CD4-positive, alpha-beta memory T cell (primary cell): ENCODE measurements around the gene FAM89B. TPM values are rescaled to one million over a fixed set of nuclear protein-coding genes. Genes with fewer than 3 reads are reported as not detected.
A peak's percentile ranks its signal among the peaks of the same experiment; 100 is the strongest.

Source experiments
- CTCF ChIA-PET: fragments of 350-600 bp; sonication (Branson Sonifier 250); formaldehyde crosslinking; loops from one replicate; lab custom pipeline; 2021; ENCODE audit warnings: inconsistent platforms; ENCODE audit not compliant: partially characterized antibody; lab: Charles Lee
- POLR2A ChIA-PET: fragments of 350-600 bp; sonication (Branson Sonifier 250); formaldehyde crosslinking; loops from one replicate; lab custom pipeline; 2021; ENCODE audit not compliant: partially characterized antibody; lab: Charles Lee
- DNase-seq, 5 donors: peaks; one replicate each; pipeline versions ENCODE4 v3.0.0 to v3.0.0-alpha.2; 2020 to 2022; ENCODE audit warnings: mixed read lengths in 1 of 5
- H3K27ac ChIP-seq: one replicate; pipeline ENCODE4 v1.7.0; 2013; ENCODE audit warnings: low read depth, low read length
- H3K27me3 ChIP-seq: 2 replicates; pipeline ENCODE4 v1.7.0; 2013; ENCODE audit warnings: mild to moderate bottlenecking, low read length, moderate library complexity; ENCODE audit not compliant: insufficient read depth
- H3K36me3 ChIP-seq: 2 replicates; pipeline ENCODE4 v1.7.0; 2013; ENCODE audit warnings: mild to moderate bottlenecking, low read length, moderate library complexity; ENCODE audit not compliant: insufficient read depth
- H3K4me1 ChIP-seq: 2 replicates; pipeline ENCODE4 v1.7.0; 2013; ENCODE audit warnings: mild to moderate bottlenecking, low read length, moderate library complexity; ENCODE audit not compliant: insufficient read depth
- H3K4me3 ChIP-seq, 2 donors: one replicate each; pipeline ENCODE4 v1.7.0; 2013; ENCODE audit warnings: low read length in 2 of 2, mild to moderate bottlenecking in 1 of 2
- H3K9me3 ChIP-seq, 2 donors: one replicate each; pipeline ENCODE4 v1.7.0; 2013; ENCODE audit warnings: low read length in 2 of 2, control low read depth in 1 of 2; ENCODE audit not compliant: control insufficient read depth in 1 of 2
- H3K27ac Mint-ChIP-seq, 7 donors: one replicate each; pipeline ENCODE4 v1.8.0; 2020 to 2021; ENCODE audit warnings: mixed read lengths in 7 of 7, mild to moderate bottlenecking in 6 of 7, inconsistent platforms in 3 of 7, moderate library complexity in 3 of 7
- H3K27me3 Mint-ChIP-seq, 2 donors: one replicate each; pipeline ENCODE4 v1.8.0; 2020 to 2021; ENCODE audit warnings: mixed read lengths in 2 of 2
- H3K36me3 Mint-ChIP-seq, 2 donors: one replicate each; pipeline ENCODE4 v1.8.0; 2020 to 2021; ENCODE audit warnings: mixed read lengths in 2 of 2, inconsistent platforms in 1 of 2, mild to moderate bottlenecking in 1 of 2
- H3K4me1 Mint-ChIP-seq, 4 donors: one replicate each; pipeline ENCODE4 v1.8.0; 2020 to 2021; ENCODE audit warnings: mixed read lengths in 4 of 4, mild to moderate bottlenecking in 1 of 4
- H3K4me3 Mint-ChIP-seq, 8 donors: one replicate each; pipeline ENCODE4 v1.8.0; 2020 to 2021; ENCODE audit warnings: mixed read lengths in 8 of 8, mild to moderate bottlenecking in 7 of 8, moderate library complexity in 6 of 8, inconsistent platforms in 3 of 8
- H3K9me3 Mint-ChIP-seq, 8 donors: one replicate each; pipeline ENCODE4 v1.8.0; 2020 to 2021; ENCODE audit warnings: mixed read lengths in 8 of 8, mild to moderate bottlenecking in 5 of 8, inconsistent platforms in 3 of 8, moderate library complexity in 1 of 8
- intact Hi-C: fragments of 100-400 bp; cut with micrococcal nuclease; formaldehyde crosslinking; loops from one replicate; pipeline ENCODE4 v1.15.1; 2023
- polyA plus RNA-seq, 2 donors: library from polyadenylated mRNA; unstranded; fragments of 300-500 nt; fragmentation: Illumina TruSeq; gene quantifications; one replicate each; pipeline ENCODE4 v1.2.3, GENCODE V29; 2021
- total RNA-seq, 2 experiments: library from RNA; stranded (reverse); gene quantifications; one replicate each; pipeline ENCODE4 v1.2.3, GENCODE V29; 2021

The FAM89B gene
- total and polyA plus RNA-seq, 4 experiments from 2014 or later: 68.9 to 164 (median 101) TPM

- intact Hi-C loops: no loop called here
- peaks cover 55% of the 10 kb centered on the region for H3K4me1 ChIP-seq
- peaks cover 23 to 58% of the 10 kb centered on the region in 2 donors for H3K36me3 Mint-ChIP-seq
- H3K27ac ChIP-seq: peak overlapping the region; percentile 96
- no peaks in the 10 kb centered on the region for H3K9me3 Mint-ChIP-seq
- DNase-seq: no peak
- peak overlapping the region; percentile 74 to 96 for H3K4me3 ChIP-seq
- H3K4me1 Mint-ChIP-seq: peaks cover 30 to 83% (median 53%) of the 10 kb centered on the region in 4 donors
- H3K36me3 ChIP-seq: peaks cover 8% of the 10 kb centered on the region
- H3K4me3 Mint-ChIP-seq: peak overlapping the region; percentile 84 to 99 (median 95)
- H3K27ac Mint-ChIP-seq: peak overlapping the region; percentile 89 to 97 (median 93)
- no peaks in the 10 kb centered on the region for H3K27me3 Mint-ChIP-seq
- no peaks in the 10 kb centered on the region for H3K9me3 ChIP-seq
- CTCF ChIA-PET: interaction anchor here (0.5 to 1.8 kb wide), 9 partner anchors 16 to 272 kb away, joined by 3 to 13 read pairs (median 4); partner anchors contain the start of gene SIPA1
- H3K27me3 ChIP-seq: no peaks in the 10 kb centered on the region
- POLR2A ChIA-PET: interaction anchor here (0.7 to 8.1 kb wide), 15 partner anchors 10 to 277 kb away, joined by 3 to 113 read pairs (median 26); partner anchors contain the start of genes CCDC85B, CFL1, EHBP1L1 and FAM89B
Measured at GRCh38 chr11:65612691-65613090, 40.4 kb downstream of the FAM89B start.

GRCh38 chr11:65613091-65613928, 41.0 kb downstream of the FAM89B start:
- intact Hi-C loops: no loop called here
- H3K4me1 ChIP-seq: peaks cover 55% of the 10 kb centered on the region
- Mint-ChIP-seq H3K36me3 (peaks cover 19 to 51% of the 10 kb centered on the region in 2 donors), H3K9me3 (no peaks in the 10 kb centered on the region), H3K27ac (peak overlapping the region; percentile 73 to 97 (median 89)), H3K4me1 (peaks cover 30 to 78% (median 55%) of the 10 kb centered on the region in 4 donors), H3K27me3 (no peaks in the 10 kb centered on the region), H3K4me3 (peak overlapping the region; percentile 84 to 99 (median 95))
- CTCF ChIA-PET: interaction anchor here (0.9 to 1.8 kb wide), 8 partner anchors 17 to 271 kb away, joined by 3 to 13 read pairs (median 4); partner anchors contain the start of gene SIPA1
- H3K4me3 ChIP-seq: peak overlapping the region; percentile 74 to 96
- H3K27ac ChIP-seq: peak overlapping the region; percentile 96
- peak in 1 of 5 donors; percentile 12 for DNase-seq
- H3K9me3 ChIP-seq: no peaks in the 10 kb centered on the region
- POLR2A ChIA-PET: interaction anchor here (1.0 to 8.1 kb wide), 14 partner anchors 18 to 276 kb away, joined by 3 to 113 read pairs (median 36); partner anchors contain the start of genes CCDC85B, CFL1, EHBP1L1 and FAM89B
- H3K36me3 ChIP-seq: peaks cover 14% of the 10 kb centered on the region
- H3K27me3 ChIP-seq: no peaks in the 10 kb centered on the region

GRCh38 chr11:65615229-65615949, 43.1 kb downstream of the FAM89B start, which contains the start of gene PCNX3:
PCNX3 (plus strand) TSS chr11:65615776; CDS start chr11:65616312, 536 bp downstream.
- Mint-ChIP-seq H3K9me3 (no peaks in the 10 kb centered on the region), H3K4me3 (peak within 1 kb of the TSS; percentile 95 to 99 (median 96)), H3K4me1 (peaks cover 23 to 59% (median 46%) of the 10 kb centered on the region in 4 donors), H3K27ac (peak within 1 kb of the TSS; percentile 90 to 100 (median 99)), H3K36me3 (peaks cover 14 to 42% of the 10 kb centered on the region in 2 donors), H3K27me3 (no peaks in the 10 kb centered on the region)
- Histone ChIP-seq H3K4me3 (peak within 1 kb of the TSS; percentile 74 to 96), H3K4me1 (peaks cover 46% of the 10 kb centered on the region), H3K9me3 (no peaks in the 10 kb centered on the region), H3K27ac (peak within 1 kb of the TSS; percentile 96), H3K36me3 (peaks cover 33% of the 10 kb centered on the region), H3K27me3 (no peaks in the 10 kb centered on the region)
- POLR2A ChIA-PET: interaction anchor here (0.6 to 8.1 kb wide), 57 partner anchors 11 to 1821 kb away, joined by 3 to 113 read pairs (median 5); partner anchors contain the start of genes BANF1, CCDC85B, CFL1 and DPF2
- DNase-seq: peak; percentile 100
- CTCF ChIA-PET: interaction anchor here (0.7 to 2.3 kb wide), 18 partner anchors 10 to 272 kb away, joined by 3 to 14 read pairs (median 4); partner anchors contain the start of genes EHBP1L1, FAM89B, KAT5 and ZNRD2
- intact Hi-C loops: loop anchor here (1.0 to 5.0 kb wide), 12 partner anchors 23 to 498 kb away; partner anchors contain the start of genes BANF1, CFL1, EIF1AD and KAT5

- H3K27ac Mint-ChIP-seq: peak overlapping the region; percentile 90 to 100 (median 99)
- H3K36me3 Mint-ChIP-seq: peaks cover 14 to 40% of the 10 kb centered on the region in 2 donors
- no peak for DNase-seq
- POLR2A ChIA-PET: interaction anchor here (0.7 to 8.1 kb wide), 38 partner anchors 9 to 1821 kb away, joined by 3 to 113 read pairs (median 10); partner anchors contain the start of genes BANF1, CCDC85B, CFL1 and DPF2
- CTCF ChIA-PET: interaction anchor here (0.8 to 2.3 kb wide), 7 partner anchors 10 to 96 kb away, joined by 3 to 14 read pairs (median 6); partner anchors contain the start of genes FAM89B and KAT5
- Histone ChIP-seq H3K4me1 (peaks cover 39% of the 10 kb centered on the region), H3K9me3 (no peaks in the 10 kb centered on the region), H3K27ac (peak overlapping the region; percentile 96), H3K4me3 (peak overlapping the region; percentile 47 to 57), H3K36me3 (peaks cover 40% of the 10 kb centered on the region), H3K27me3 (no peaks in the 10 kb centered on the region)
- no peaks in the 10 kb centered on the region for H3K27me3 Mint-ChIP-seq
- intact Hi-C loops: loop anchor here (1.0 to 5.0 kb wide), 12 partner anchors 22 to 499 kb away; partner anchors contain the start of genes BANF1, CFL1, EIF1AD and KAT5
- H3K9me3 Mint-ChIP-seq: no peaks in the 10 kb centered on the region
- H3K4me3 Mint-ChIP-seq: peak overlapping the region; percentile 95 to 99 (median 96)
- H3K4me1 Mint-ChIP-seq: peaks cover 20 to 52% (median 41%) of the 10 kb centered on the region in 4 donors
Measured at GRCh38 chr11:65615950-65616574, 43.7 kb downstream of the FAM89B start.

- peaks cover 14 to 43% of the 10 kb centered on the region in 2 donors for H3K36me3 Mint-ChIP-seq
- no peaks in the 10 kb centered on the region for H3K9me3 ChIP-seq
- peak overlapping the region; percentile 79 to 98 (median 94) for H3K27ac Mint-ChIP-seq
- DNase-seq: peak in 1 of 5 donors; percentile 62
- H3K9me3 Mint-ChIP-seq: no peaks in the 10 kb centered on the region
- peak overlapping the region; percentile 92 to 97 (median 95) for H3K4me3 Mint-ChIP-seq
- intact Hi-C loops: loop anchor here (5.0 kb wide), 1 partner anchor 96 kb away; the partner anchor contains the start of gene KAT5
- ChIA-PET CTCF (interaction anchor here (1.2 to 2.0 kb wide), 3 partner anchors 9 to 95 kb away, joined by 3 to 9 read pairs (median 4); partner anchors contain the start of gene KAT5), POLR2A (interaction anchor here (0.6 to 8.1 kb wide), 12 partner anchors 8 to 242 kb away, joined by 3 to 113 read pairs (median 18); partner anchors contain the start of genes CFL1, KAT5, MUS81 and NEAT1)
- H3K4me3 ChIP-seq: peak overlapping the region; percentile 44 to 57
- peaks cover 19 to 49% (median 37%) of the 10 kb centered on the region in 4 donors for H3K4me1 Mint-ChIP-seq
- peak overlapping the region; percentile 96 for H3K27ac ChIP-seq
- H3K36me3 ChIP-seq: peaks cover 45% of the 10 kb centered on the region
- H3K27me3 Mint-ChIP-seq: no peaks in the 10 kb centered on the region
- H3K27me3 ChIP-seq: no peaks in the 10 kb centered on the region
- H3K4me1 ChIP-seq: peaks cover 34% of the 10 kb centered on the region
Measured at GRCh38 chr11:65616575-65617001, 44.2 kb downstream of the FAM89B start.
